OCI-LY7 (cell line): Measurements from ENCODE around the gene BTRC. TPM values are rescaled to one million over a fixed set of nuclear protein-coding genes. Genes with fewer than 3 reads are reported as not detected.
"Not testable (repeated sequence)": the region's sequence is repeated elsewhere in the genome, so short reads cannot be mapped to it uniquely, and the experiment has no call there.

ENCODE experiments used
- BruUV-seq: library from RNA; stranded (reverse); fragments of 400-500 nt; replicated peaks from 2 replicates; lab custom pipeline; 2021; lab: Mats Ljungman, UMichigan
- CTCF ChIA-PET: fragments of 300-600 bp; sonication (Branson Sonifier 250); formaldehyde crosslinking; loops from one replicate; lab custom pipeline; 2022; ENCODE audit warnings: antibody characterized with exemption; ENCODE audit not compliant: unreplicated experiment; lab: Charles Lee
- POLR2A ChIA-PET: fragments of 300-600 bp; sonication (Branson Sonifier 250); formaldehyde crosslinking; loops from one replicate; lab custom pipeline; 2022; ENCODE audit warnings: antibody characterized with exemption; lab: Charles Lee
- DNase-seq: peaks from one replicate; pipeline ENCODE4 v3.0.0-alpha.2; 2015; ENCODE audit warnings: low spot score
- H2AFZ ChIP-seq: fragments of 200-600 bp; sonication (generic), shearing (Covaris generic); 2 replicates; pipeline ENCODE4 v1.6.1; 2014; ENCODE audit warnings: mild to moderate bottlenecking, antibody characterized with exemption, low read length, moderate library complexity
- H3K27ac ChIP-seq: fragments of 200-600 bp; sonication (generic); 2 replicates; pipeline ENCODE4 v1.5.1; 2014; ENCODE audit warnings: mixed run types, low read depth, mild to moderate bottlenecking, moderate library complexity, low read length, inconsistent platforms; ENCODE audit not compliant: poor library complexity, severe bottlenecking
- H3K36me3 ChIP-seq: fragments of 200-600 bp; sonication (generic); 2 replicates; pipeline ENCODE4 v1.6.1; 2014; ENCODE audit warnings: mild to moderate bottlenecking, antibody characterized with exemption, low read length, moderate library complexity, mixed read lengths; ENCODE audit not compliant: insufficient read depth
- H3K4me1 ChIP-seq: fragments of 200-600 bp; sonication (generic); 2 replicates; pipeline ENCODE4 v1.5.1; 2014; ENCODE audit warnings: mild to moderate bottlenecking, low read length; ENCODE audit not compliant: insufficient read depth, poor library complexity, severe bottlenecking
- H3K4me2 ChIP-seq: fragments of 200-600 bp; sonication (generic); 2 replicates; pipeline ENCODE4 v1.6.1; 2014; ENCODE audit warnings: mild to moderate bottlenecking, low read length
- H3K4me3 ChIP-seq: fragments of 200-600 bp; sonication (generic); 2 replicates; pipeline ENCODE4 v1.5.1; 2014; ENCODE audit warnings: mild to moderate bottlenecking, low read depth, low read length; ENCODE audit not compliant: poor library complexity, severe bottlenecking
- H3K79me2 ChIP-seq: fragments of 200-600 bp; sonication (generic); 2 replicates; pipeline ENCODE4 v1.6.1; 2016; ENCODE audit warnings: low read depth, mild to moderate bottlenecking, low read length, moderate library complexity, mixed read lengths; ENCODE audit not compliant: insufficient read depth
- H3K9me2 ChIP-seq: fragments of 200-600 bp; sonication (generic); 2 replicates; pipeline ENCODE4 v1.6.1; 2016; ENCODE audit warnings: mild to moderate bottlenecking, low read length, mixed read lengths; ENCODE audit not compliant: insufficient read depth
- H3K9me3 ChIP-seq: fragments of 200-600 bp; sonication (generic); 2 replicates; pipeline ENCODE4 v1.6.1; 2014; ENCODE audit warnings: mild to moderate bottlenecking, mixed run types, low read length, mixed read lengths
- H4K20me1 ChIP-seq: fragments of 200-600 bp; sonication (generic); 2 replicates; pipeline ENCODE4 v1.6.1; 2014; ENCODE audit warnings: mild to moderate bottlenecking, antibody characterized with exemption, low read length, moderate library complexity, mixed read lengths; ENCODE audit not compliant: insufficient read depth
- CTCF ChIP-seq: fragments of 200-600 bp; sonication (generic); conservative IDR thresholded peaks from 2 replicates; pipeline ENCODE4 v1.5.1; 2014; ENCODE audit warnings: mild to moderate bottlenecking, antibody characterized with exemption, low read length, moderate library complexity, mixed read lengths
- EZH2phosphoT487 ChIP-seq: fragments of 200-600 bp; sonication (generic); IDR thresholded peaks from 2 replicates; pipeline ENCODE4 v1.6.1; 2018; ENCODE audit warnings: low read depth, borderline replicate concordance, mild to moderate bottlenecking, mixed run types, antibody characterized with exemption, low read length, moderate library complexity, mixed read lengths
- intact Hi-C: fragments of 100-400 bp; cut with micrococcal nuclease; formaldehyde crosslinking; loops from one replicate; pipeline ENCODE4 v1.10.0; 2022; ENCODE audit not compliant: unreplicated experiment
- total RNA-seq, 2 experiments: library from RNA; depleted of rRNA in 1 of 2; stranded (reverse); fragments of >200 nt in 1 of 2; shearing (Covaris generic) in 1 of 2; gene quantifications; 2 replicates each; pipeline ENCODE4 v1.2.3, GENCODE V29; 2014 to 2022

The BTRC gene
- total RNA-seq, 2 experiments from 2014 or later, result 6.1 to 17.8 TPM

GRCh38 chr10:101351017-101351416 lies 2.9 kb upstream of the BTRC start:
- Histone ChIP-seq H3K9me2 (no peaks in the 10 kb centered on the region), H3K4me1 (peaks cover 14% of the 10 kb centered on the region), H3K9me3 (no peaks in the 10 kb centered on the region), H3K4me2 (no peak overlapping the region), H3K79me2 (peaks cover 12% of the 10 kb centered on the region; the same call in 1 of the 2 replicates), H3K27ac (no peak overlapping the region), H4K20me1 (no peaks in the 10 kb centered on the region), H3K36me3 (no peaks in the 10 kb centered on the region), H3K4me3 (no peak overlapping the region), H2AFZ (no peak overlapping the region)
- no TSS peak for BruUV-seq
- DNase-seq, result no peak
- ChIA-PET CTCF (no interaction called here), POLR2A (interaction anchor here (1.2 kb wide), 1 partner anchor 29 kb away, joined by 3 read pairs; no protein-coding TSS in a partner anchor)
- no peak for TF ChIP-seq CTCF
- no peak for TF ChIP-seq EZH2phosphoT487
- intact Hi-C loops, result no loop called here

GRCh38 chr10:101351477-101351876 lies 2.5 kb upstream of the BTRC start:
- Histone ChIP-seq H4K20me1 (no peaks in the 10 kb centered on the region), H3K79me2 (peaks cover 12% of the 10 kb centered on the region; the same call in 1 of the 2 replicates), H3K9me3 (no peaks in the 10 kb centered on the region), H3K27ac (no peak overlapping the region), H3K4me2 (no peak overlapping the region), H3K4me1 (peaks cover 14% of the 10 kb centered on the region), H3K4me3 (no peak overlapping the region), H3K9me2 (no peaks in the 10 kb centered on the region), H3K36me3 (no peaks in the 10 kb centered on the region), H2AFZ (no peak overlapping the region)
- no TSS peak for BruUV-seq
- intact Hi-C loops, result no loop called here
- no peak for TF ChIP-seq EZH2phosphoT487
- no peak for TF ChIP-seq CTCF
- CTCF ChIA-PET, result no interaction called here
- DNase-seq, result no peak
- POLR2A ChIA-PET, result interaction anchor here (1.2 kb wide), 1 partner anchor 28 kb away, joined by 3 read pairs; no protein-coding TSS in a partner anchor

- Histone ChIP-seq H3K4me1 (peaks cover 14% of the 10 kb centered on the region), H3K79me2 (peaks cover 12% of the 10 kb centered on the region; the same call in 1 of the 2 replicates), H3K4me2 (peak overlapping the region; percentile 74; the same call in 1 of the 2 replicates), H2AFZ (peak overlapping the region; percentile 100), H3K4me3 (peak overlapping the region; percentile 57)
- H3K27ac ChIP-seq, H3K36me3 ChIP-seq, H3K9me2 ChIP-seq, intact Hi-C loops, H4K20me1 ChIP-seq, H3K9me3 ChIP-seq, DNase-seq, CTCF ChIA-PET, BruUV-seq: not testable (repeated sequence)
- POLR2A ChIA-PET, result interaction anchor here (0.6 kb wide), 1 partner anchor 22 kb away, joined by 3 read pairs; no protein-coding TSS in a partner anchor
These were observed 1.1 kb upstream of the BTRC start for GRCh38 chr10:101352857-101353256.
